ENCODE results near the gene BBOX1.
"Not testable (repeated sequence)": the region's sequence is repeated elsewhere in the genome, so short reads cannot be mapped to it uniquely, and the experiment has no call there.

The BBOX1 gene

GRCh38 chr11:27124514-27125264 lies 84.1 kb downstream of the BBOX1 start:
- DNase-seq (ENCODE audit: low read depth in 3 of 3), result no peak

- DNase-seq (ENCODE audit: low read depth in 3 of 3), result no peak
These were observed 89.1 kb downstream of the BBOX1 start for GRCh38 chr11:27129686-27130085.

GRCh38 chr11:27130806-27131205 lies 90.2 kb downstream of the BBOX1 start:
- DNase-seq (ENCODE audit: low read depth in 3 of 3), result no peak

- DNase-seq (ENCODE audit: low read depth in 3 of 3), result not testable (repeated sequence)
These were observed 95.3 kb downstream of the BBOX1 start for GRCh38 chr11:27135924-27136329.

- no peak for DNase-seq (ENCODE audit: low read depth in 3 of 3)
These were observed 98.1 kb downstream of the BBOX1 start for GRCh38 chr11:27138716-27139115.

GRCh38 chr11:27139742-27140367 lies 99.2 kb downstream of the BBOX1 start:
- no peak for DNase-seq (ENCODE audit: low read depth in 3 of 3)

GRCh38 chr11:27141576-27141975 lies 101.0 kb downstream of the BBOX1 start:
- no peak for DNase-seq (ENCODE audit: low read depth in 3 of 3)

- no peak for DNase-seq (ENCODE audit: low read depth in 3 of 3)
These were observed 107.3 kb downstream of the BBOX1 start for GRCh38 chr11:27147916-27148315.

- DNase-seq (ENCODE audit: low read depth in 3 of 3), result no peak
These were observed 107.9 kb downstream of the BBOX1 start for GRCh38 chr11:27148506-27148905.

GRCh38 chr11:27150098-27150497 lies 109.5 kb downstream of the BBOX1 start:
- no peak for DNase-seq (ENCODE audit: low read depth in 3 of 3)

GRCh38 chr11:27153136-27153535 lies 112.5 kb downstream of the BBOX1 start:
- DNase-seq (ENCODE audit: low read depth in 3 of 3), result no peak

GRCh38 chr11:27158456-27159334 lies 118.1 kb downstream of the BBOX1 start:
- DNase-seq (ENCODE audit: low read depth in 3 of 3), result no peak

GRCh38 chr11:27159335-27159679 lies 118.7 kb downstream of the BBOX1 start:
- no peak for DNase-seq (ENCODE audit: low read depth in 3 of 3)

GRCh38 chr11:27161071-27161470 lies 120.5 kb downstream of the BBOX1 start:
- DNase-seq (ENCODE audit: low read depth in 3 of 3), result no peak

GRCh38 chr11:27162237-27162636 lies 121.6 kb downstream of the BBOX1 start:
- DNase-seq (ENCODE audit: low read depth in 3 of 3), result no peak

- no peak for DNase-seq (ENCODE audit: low read depth in 3 of 3)
These were observed 125.5 kb downstream of the BBOX1 start for GRCh38 chr11:27166130-27166529.

- no peak for DNase-seq (ENCODE audit: low read depth in 3 of 3)
These were observed 130.9 kb downstream of the BBOX1 start for GRCh38 chr11:27171376-27171958.

GRCh38 chr11:27173545-27173944 lies 132.9 kb downstream of the BBOX1 start:
- no peak for DNase-seq (ENCODE audit: low read depth in 3 of 3)

GRCh38 chr11:27174021-27174420 lies 133.4 kb downstream of the BBOX1 start:
- no peak for DNase-seq (ENCODE audit: low read depth in 3 of 3)

- DNase-seq (ENCODE audit: low read depth in 3 of 3), result no peak
These were observed 134.1 kb downstream of the BBOX1 start for GRCh38 chr11:27174672-27175210.

- DNase-seq (ENCODE audit: low read depth in 3 of 3), result not testable (repeated sequence)
These were observed 134.9 kb downstream of the BBOX1 start for GRCh38 chr11:27175562-27175961.

Data from stimulated activated CD4-positive, alpha-beta T cell treated with anti-CD3 and anti-CD28 coated beads, TNF-alpha, amount 100 ng/mL, for 24 hours (primary cell).